IMR-90 (cell line): Measurements from ENCODE around the gene TEAD4. TPM values are rescaled to one million over a fixed set of nuclear protein-coding genes. Genes with fewer than 3 reads are reported as not detected.

ENCODE experiments used
- ATAC-seq: fragments of 200-7000 bp; cut with Tn5 transposase; 2 replicates; pipeline ENCODE4 v1.9.1; 2020; ENCODE audit warnings: low read depth, mild to moderate bottlenecking, moderate library complexity
- BruUV-seq: library from RNA; stranded (reverse); fragments of 400-500 nt; replicated peaks from 2 replicates; lab custom pipeline; 2021; lab: Mats Ljungman, UMichigan
- CTCF ChIA-PET: fragments of 300-600 bp; formaldehyde crosslinking; extraction: SDS; loops from one replicate; lab custom pipeline; 2021; ENCODE audit warnings: antibody characterized with exemption; lab: Yijun Ruan, JAX
- POLR2A ChIA-PET: fragments of 300-600 bp; sonication (Branson Sonifier 250); formaldehyde crosslinking; loops from one replicate; lab custom pipeline; 2022; ENCODE audit warnings: antibody characterized with exemption; ENCODE audit not compliant: unreplicated experiment; lab: Charles Lee
- DNase-seq: peaks from one replicate; pipeline ENCODE4 v3.0.0; 2013
- H2AFZ ChIP-seq: replicated peaks from 2 replicates; pipeline ENCODE3; 2013; ENCODE audit warnings: low read length, mild to moderate bottlenecking; ENCODE audit not compliant: poor library complexity
- H2AK5ac ChIP-seq: 2 replicates; pipeline ENCODE4 v1.6.1; 2013; ENCODE audit warnings: low read depth, low read length, inconsistent platforms
- H2AK9ac ChIP-seq: replicated peaks from 2 replicates; pipeline ENCODE3; 2013; ENCODE audit warnings: mild to moderate bottlenecking, low read depth, low read length, moderate library complexity; ENCODE audit not compliant: poor library complexity
- H2BK120ac ChIP-seq: 2 replicates; pipeline ENCODE4 v1.6.1; 2013; ENCODE audit warnings: low read depth, low read length, inconsistent platforms
- H2BK15ac ChIP-seq: 3 replicates; pipeline ENCODE4 v1.6.1; 2013; ENCODE audit warnings: low read depth, low read length, inconsistent platforms
- H2BK20ac ChIP-seq: 2 replicates; pipeline ENCODE4 v1.6.1; 2013; ENCODE audit warnings: low read depth, mild to moderate bottlenecking, inconsistent platforms, low read length, moderate library complexity
- H2BK5ac ChIP-seq: 2 replicates; pipeline ENCODE4 v1.6.1; 2013; ENCODE audit warnings: mild to moderate bottlenecking, low read depth, low read length, inconsistent platforms; ENCODE audit not compliant: poor library complexity, severe bottlenecking
- H3K14ac ChIP-seq: replicated peaks from 2 replicates; pipeline ENCODE4 v1.6.1; 2013; ENCODE audit warnings: low read depth, low read length, inconsistent platforms
- H3K18ac ChIP-seq: 2 replicates; pipeline ENCODE4 v1.6.1; 2013; ENCODE audit warnings: low read depth, low read length, control low read depth
- H3K23ac ChIP-seq: 2 replicates; pipeline ENCODE4 v1.6.1; 2013; ENCODE audit warnings: low read depth, low read length, inconsistent platforms
- H3K27ac ChIP-seq: 2 replicates; pipeline ENCODE4 v1.5.1; 2013; ENCODE audit warnings: mild to moderate bottlenecking, control low read depth, low read length; ENCODE audit not compliant: insufficient read depth
- H3K27me3 ChIP-seq: 2 replicates; pipeline ENCODE4 v1.6.1; 2013; ENCODE audit warnings: low read length; ENCODE audit not compliant: control insufficient read depth, insufficient read depth
- H3K36me3 ChIP-seq: 2 replicates; pipeline ENCODE4 v1.6.1; 2013; ENCODE audit warnings: low read length, mixed read lengths; ENCODE audit not compliant: control insufficient read depth, insufficient read depth
- H3K4ac ChIP-seq: 2 replicates; pipeline ENCODE4 v1.6.1; 2013; ENCODE audit warnings: low read depth, low read length, inconsistent platforms
- H3K4me1 ChIP-seq: 2 replicates; pipeline ENCODE4 v1.6.1; 2013; ENCODE audit warnings: low read length, mixed read lengths; ENCODE audit not compliant: control insufficient read depth, insufficient read depth
- H3K4me2 ChIP-seq: 2 replicates; pipeline ENCODE4 v1.6.1; 2013; ENCODE audit warnings: low read depth, mild to moderate bottlenecking, control low read depth, low read length, moderate library complexity
- H3K4me3 ChIP-seq: 2 replicates; pipeline ENCODE4 v1.5.1; 2013; ENCODE audit warnings: low read depth, mild to moderate bottlenecking, control low read depth, low read length, moderate library complexity; ENCODE audit not compliant: insufficient read depth
- H3K56ac ChIP-seq: 2 replicates; pipeline ENCODE4 v1.6.1; 2013; ENCODE audit warnings: low read length, inconsistent platforms; ENCODE audit not compliant: insufficient read depth; ENCODE audit errors: extremely low read depth
- H3K79me1 ChIP-seq, 2 experiments: 2 replicates each; pipeline ENCODE4 v1.6.1; 2013; ENCODE audit warnings: low read length in 2 of 2, inconsistent platforms in 1 of 2, low read depth in 1 of 2
- H3K9ac ChIP-seq: 2 replicates; pipeline ENCODE4 v1.6.1; 2013; ENCODE audit warnings: low read depth, low read length, control low read depth
- H3K9me1 ChIP-seq: 2 replicates; pipeline ENCODE4 v1.6.1; 2013; ENCODE audit warnings: low read length, inconsistent platforms; ENCODE audit not compliant: insufficient read depth
- H3K9me3 ChIP-seq: 2 replicates; pipeline ENCODE4 v1.6.1; 2013; ENCODE audit warnings: low read length; ENCODE audit not compliant: control insufficient read depth, insufficient read depth
- H4K20me1 ChIP-seq: 2 replicates; pipeline ENCODE4 v1.6.1; 2013; ENCODE audit warnings: low read length, inconsistent platforms; ENCODE audit not compliant: insufficient read depth
- H4K5ac ChIP-seq: 2 replicates; pipeline ENCODE4 v1.6.1; 2013; ENCODE audit warnings: mild to moderate bottlenecking, low read depth, low read length, control low read depth
- H4K8ac ChIP-seq, 2 experiments: 2 replicates each; pipeline ENCODE4 v1.6.1; 2013; ENCODE audit warnings: low read depth in 2 of 2, low read length in 2 of 2, control low read depth in 1 of 2, inconsistent platforms in 1 of 2
- H4K91ac ChIP-seq: 2 replicates; pipeline ENCODE4 v1.6.1; 2013; ENCODE audit warnings: low read depth, low read length, inconsistent platforms; ENCODE audit not compliant: insufficient read depth
- BHLHE40 ChIP-seq: fragments of 150-350 bp; IDR thresholded peaks from 2 replicates; pipeline ENCODE4 v1.6.1; 2016; ENCODE audit warnings: mild to moderate bottlenecking, low read depth, low read length
- CEBPB ChIP-seq: IDR thresholded peaks from 2 replicates; pipeline ENCODE4 v1.6.1; 2012; ENCODE audit warnings: low read depth, low read length, improper control_type of control experiment
- FOS ChIP-seq: fragments of 150-350 bp; IDR thresholded peaks from 2 replicates; pipeline ENCODE4 v1.6.1; 2016; ENCODE audit warnings: low read depth, low read length
- MAFK ChIP-seq: IDR thresholded peaks from 2 replicates; pipeline ENCODE4 v1.6.1; 2012; ENCODE audit warnings: low read depth, low read length, improper control_type of control experiment
- MAZ ChIP-seq: IDR thresholded peaks from 2 replicates; pipeline ENCODE4 v1.6.1; 2012; ENCODE audit warnings: low read depth, mild to moderate bottlenecking, low read length, improper control_type of control experiment, moderate library complexity, borderline replicate concordance
- MXI1 ChIP-seq: IDR thresholded peaks from 2 replicates; pipeline ENCODE4 v1.6.1; 2012; ENCODE audit warnings: low read depth, mild to moderate bottlenecking, low read length, moderate library complexity, borderline replicate concordance
- POLR2A ChIP-seq: IDR thresholded peaks from 2 replicates; pipeline ENCODE4 v1.6.1; 2012; ENCODE audit warnings: mild to moderate bottlenecking, low read depth, low read length
- RAD21 ChIP-seq: IDR thresholded peaks from 2 replicates; pipeline ENCODE4 v1.6.1; 2012; ENCODE audit warnings: low read length, improper control_type of control experiment
- RCOR1 ChIP-seq: IDR thresholded peaks from 2 replicates; pipeline ENCODE4 v1.6.1; 2012; ENCODE audit warnings: mild to moderate bottlenecking, low read length, improper control_type of control experiment; ENCODE audit not compliant: insufficient replicate concordance
- RFX5 ChIP-seq: IDR thresholded peaks from 2 replicates; pipeline ENCODE4 v1.8.0; 2012; ENCODE audit warnings: low read depth, mild to moderate bottlenecking, low read length, moderate library complexity
- SMC3 ChIP-seq: fragments of 150-350 bp; IDR thresholded peaks from 2 replicates; pipeline ENCODE4 v1.6.1; 2016; ENCODE audit warnings: low read depth, mild to moderate bottlenecking, antibody characterized with exemption, low read length, moderate library complexity
- WGBS, 2 experiments: methylation state at CpG; one replicate each; pipeline versions ENCODE4 v1.1.5 to v1.1.7; 2013; ENCODE audit warnings: missing lambda C conversion rate in 2 of 2; ENCODE audit not compliant: insufficient read length in 1 of 2; ENCODE audit errors: extremely low coverage in 2 of 2; 5-methylcytosine and 5-hydroxymethylcytosine counted together
- dilution Hi-C: fragments of 300-500 bp; cut with HindIII; formaldehyde crosslinking; loops from one replicate; pipeline ENCODE4 v1.14.3; 2018; ENCODE audit warnings: low sequenced_read_pairs; ENCODE audit not compliant: unreplicated experiment
- in situ Hi-C: fragments of 300-500 bp; cut with MboI; formaldehyde crosslinking; loops from 3 replicates; pipeline ENCODE4 v1.14.3; 2019; ENCODE audit warnings: low sequenced_read_pairs, inconsistent platforms, mixed read lengths
- intact Hi-C: fragments of 100-400 bp; cut with micrococcal nuclease; formaldehyde crosslinking; loops from 2 replicates; pipeline ENCODE4 v1.10.0; 2022
- polyA plus RNA-seq, 3 experiments: library from polyadenylated mRNA; depleted of rRNA; stranded (reverse); fragments of >200 nt; gene quantifications; 2 replicates each; pipeline ENCODE4 v1.2.3, GENCODE V29; 2012; ENCODE audit warnings: low replicate concordance in 1 of 3
- total RNA-seq: library from RNA; depleted of rRNA; stranded (reverse); fragments of >200 nt; gene quantifications from 2 replicates; pipeline ENCODE4 v1.2.3, GENCODE V29; 2012
- TF ChIP-seq, protein P1 (sequence below): conservative IDR thresholded peaks from 2 replicates; pipeline ENCODE4 v1.5.1; 2012; ENCODE audit warnings: mild to moderate bottlenecking, low read depth, low read length, improper control_type of control experiment
- TF ChIP-seq, protein P2 (sequence below): fragments of 150-350 bp; IDR thresholded peaks from 2 replicates; pipeline ENCODE4 v1.6.1; 2016; ENCODE audit warnings: low read depth, mild to moderate bottlenecking, low read length, moderate library complexity, borderline replicate concordance

TEAD4 gene
- total and polyA plus RNA-seq, 2 of the 4 experiments (the other 2 are of a cell fraction): 8.8 to 24.9 TPM

DNA sequence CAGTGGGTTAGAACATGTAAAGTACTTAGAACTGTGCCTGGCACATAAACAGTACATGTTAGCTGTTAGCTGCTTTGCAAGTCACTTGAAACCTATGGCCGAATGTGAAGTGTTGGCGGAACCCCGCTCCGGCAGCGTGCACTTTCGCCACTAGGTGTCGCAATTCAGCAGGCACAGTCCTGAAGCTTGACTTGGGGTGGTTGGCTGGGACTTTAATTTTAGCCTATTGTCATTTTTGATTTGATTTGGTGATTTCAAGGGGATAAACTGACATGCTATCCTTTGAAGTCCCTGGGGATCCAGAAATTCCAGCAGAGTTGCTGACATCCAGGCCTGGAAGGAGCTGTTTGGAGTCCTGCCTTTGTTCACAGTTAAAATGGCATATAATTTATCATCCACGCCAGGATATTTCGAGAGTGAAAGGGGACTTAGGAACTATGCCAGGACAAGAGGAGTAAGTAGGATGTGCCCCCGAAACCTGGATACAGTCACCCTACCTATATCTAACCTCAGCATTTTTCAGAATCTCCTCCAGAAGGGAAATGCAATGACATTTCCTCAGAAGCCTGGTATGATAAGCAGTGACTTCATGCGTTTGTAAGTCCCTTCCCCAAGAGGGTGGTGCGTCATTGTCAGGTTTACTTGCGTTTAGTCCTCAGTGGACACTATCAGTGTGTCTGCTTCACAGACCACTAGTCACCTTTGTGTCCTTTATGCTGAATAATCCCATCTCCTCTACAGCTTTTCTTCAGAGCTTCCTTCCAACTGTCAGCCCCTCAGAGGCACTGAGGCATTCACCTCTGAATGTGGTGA, 114.4 kb downstream of the TEAD4 start:
- Histone ChIP-seq H3K4me3 (no peak overlapping the region), H4K20me1 (peaks cover 7% of the 10 kb centered on the region; the same call in 1 of the 2 replicates), H4K91ac (no peak overlapping the region), H3K56ac (no peak overlapping the region), H3K79me1 (peaks cover 7 to 10% of the 10 kb centered on the region in 2 experiments), H3K9me1 (no peaks in the 10 kb centered on the region; the same call in 1 of the 2 replicates), H2BK120ac (no peak overlapping the region; the same call in 1 of the 2 replicates), H3K14ac (peak overlapping the region; percentile 47; the same call in 1 of the 2 replicates), H3K9me3 (no peaks in the 10 kb centered on the region), H2AFZ (peak overlapping the region; percentile 60), H2AK5ac (no peak overlapping the region), H2BK15ac (no peak overlapping the region), H4K8ac (peak overlapping the region in 1 of 2 experiments; percentile 73; a peak in 2 of 4 replicates), H3K27ac (no peak overlapping the region), H3K4me1 (peaks cover 14% of the 10 kb centered on the region), H3K4me2 (peak overlapping the region; percentile 16), H2BK5ac (no peak overlapping the region), H2AK9ac (peak overlapping the region; percentile 70), H3K27me3 (peaks cover 5% of the 10 kb centered on the region; the same call in 1 of the 2 replicates), H3K18ac (no peak overlapping the region), H4K5ac (no peak overlapping the region), H3K4ac (peak overlapping the region; percentile 38; the same call in 1 of the 2 replicates), H3K9ac (no peak overlapping the region), H3K23ac (0 out of 2 replicates have a peak overlapping the region, but pooled peaks have one; percentile 22), H3K36me3 (no peaks in the 10 kb centered on the region), H2BK20ac (no peak overlapping the region)
- in situ Hi-C loops: no loop called here
- 2% methylated on average over 7 of the region's 13 CpGs; no CpG with 5 or more reads in 1 of the 2 experiments for WGBS, 2 experiments
- POLR2A ChIA-PET: interaction anchor here (0.6 kb wide), 1 partner anchor 15 kb away, joined by 3 read pairs; no protein-coding TSS in a partner anchor
- BruUV-seq: no TSS peak
- dilution Hi-C loops: no loop called here
- ATAC-seq: peak; percentile 32
- CTCF ChIA-PET: interaction anchor here (0.6 to 3.2 kb wide), 9 partner anchors 19 to 1105 kb away, joined by 3 to 25 read pairs (median 4); no protein-coding TSS in a partner anchor
- intact Hi-C loops: loop anchor here (1.0 kb wide), 3 partner anchors 62 to 202 kb away; no protein-coding TSS in a partner anchor
- DNase-seq: peak; percentile 92
- TF ChIP-seq MXI1: no peak
- TF ChIP-seq SMC3: peak; percentile 91
- TF ChIP-seq MAFK: no peak
- TF ChIP-seq, protein P1, sequence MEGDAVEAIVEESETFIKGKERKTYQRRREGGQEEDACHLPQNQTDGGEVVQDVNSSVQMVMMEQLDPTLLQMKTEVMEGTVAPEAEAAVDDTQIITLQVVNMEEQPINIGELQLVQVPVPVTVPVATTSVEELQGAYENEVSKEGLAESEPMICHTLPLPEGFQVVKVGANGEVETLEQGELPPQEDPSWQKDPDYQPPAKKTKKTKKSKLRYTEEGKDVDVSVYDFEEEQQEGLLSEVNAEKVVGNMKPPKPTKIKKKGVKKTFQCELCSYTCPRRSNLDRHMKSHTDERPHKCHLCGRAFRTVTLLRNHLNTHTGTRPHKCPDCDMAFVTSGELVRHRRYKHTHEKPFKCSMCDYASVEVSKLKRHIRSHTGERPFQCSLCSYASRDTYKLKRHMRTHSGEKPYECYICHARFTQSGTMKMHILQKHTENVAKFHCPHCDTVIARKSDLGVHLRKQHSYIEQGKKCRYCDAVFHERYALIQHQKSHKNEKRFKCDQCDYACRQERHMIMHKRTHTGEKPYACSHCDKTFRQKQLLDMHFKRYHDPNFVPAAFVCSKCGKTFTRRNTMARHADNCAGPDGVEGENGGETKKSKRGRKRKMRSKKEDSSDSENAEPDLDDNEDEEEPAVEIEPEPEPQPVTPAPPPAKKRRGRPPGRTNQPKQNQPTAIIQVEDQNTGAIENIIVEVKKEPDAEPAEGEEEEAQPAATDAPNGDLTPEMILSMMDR: peak; percentile 97
- no peak for TF ChIP-seq BHLHE40
- no peak for TF ChIP-seq POLR2A
- TF ChIP-seq, protein P2, sequence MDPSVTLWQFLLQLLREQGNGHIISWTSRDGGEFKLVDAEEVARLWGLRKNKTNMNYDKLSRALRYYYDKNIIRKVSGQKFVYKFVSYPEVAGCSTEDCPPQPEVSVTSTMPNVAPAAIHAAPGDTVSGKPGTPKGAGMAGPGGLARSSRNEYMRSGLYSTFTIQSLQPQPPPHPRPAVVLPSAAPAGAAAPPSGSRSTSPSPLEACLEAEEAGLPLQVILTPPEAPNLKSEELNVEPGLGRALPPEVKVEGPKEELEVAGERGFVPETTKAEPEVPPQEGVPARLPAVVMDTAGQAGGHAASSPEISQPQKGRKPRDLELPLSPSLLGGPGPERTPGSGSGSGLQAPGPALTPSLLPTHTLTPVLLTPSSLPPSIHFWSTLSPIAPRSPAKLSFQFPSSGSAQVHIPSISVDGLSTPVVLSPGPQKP: no peak
- TF ChIP-seq RFX5: no peak
- TF ChIP-seq RCOR1: no peak
- no peak for TF ChIP-seq FOS
- TF ChIP-seq RAD21: peak; percentile 95
- TF ChIP-seq MAZ: 0 out of 2 replicates have a peak, but pooled peaks have one; percentile 31
- peak; percentile 62; the same call in 1 of the 2 replicates for TF ChIP-seq CEBPB
